IMR-90 (cell line): Measurements from ENCODE around the gene ALG1. TPM values are rescaled to one million over a fixed set of nuclear protein-coding genes. Genes with fewer than 3 reads are reported as not detected.
A peak's percentile ranks its signal among the peaks of the same experiment; 100 is the strongest.

Source experiments
- ATAC-seq: fragments of 200-7000 bp; cut with Tn5 transposase; 2 replicates; pipeline ENCODE4 v1.9.1; 2020; ENCODE audit warnings: low read depth, mild to moderate bottlenecking, moderate library complexity
- BruUV-seq: library from RNA; stranded (reverse); fragments of 400-500 nt; replicated peaks from 2 replicates; lab custom pipeline; 2021; lab: Mats Ljungman, UMichigan
- CTCF ChIA-PET: fragments of 300-600 bp; formaldehyde crosslinking; extraction: SDS; loops from one replicate; lab custom pipeline; 2021; ENCODE audit warnings: antibody characterized with exemption; lab: Yijun Ruan, JAX
- POLR2A ChIA-PET: fragments of 300-600 bp; sonication (Branson Sonifier 250); formaldehyde crosslinking; loops from one replicate; lab custom pipeline; 2022; ENCODE audit warnings: antibody characterized with exemption; ENCODE audit not compliant: unreplicated experiment; lab: Charles Lee
- DNase-seq: peaks from one replicate; pipeline ENCODE4 v3.0.0; 2013
- H2AFZ ChIP-seq: replicated peaks from 2 replicates; pipeline ENCODE3; 2013; ENCODE audit warnings: low read length, mild to moderate bottlenecking; ENCODE audit not compliant: poor library complexity
- H2AK5ac ChIP-seq: 2 replicates; pipeline ENCODE4 v1.6.1; 2013; ENCODE audit warnings: low read depth, low read length, inconsistent platforms
- H2AK9ac ChIP-seq: replicated peaks from 2 replicates; pipeline ENCODE3; 2013; ENCODE audit warnings: mild to moderate bottlenecking, low read depth, low read length, moderate library complexity; ENCODE audit not compliant: poor library complexity
- H2BK120ac ChIP-seq: 2 replicates; pipeline ENCODE4 v1.6.1; 2013; ENCODE audit warnings: low read depth, low read length, inconsistent platforms
- H2BK15ac ChIP-seq: 3 replicates; pipeline ENCODE4 v1.6.1; 2013; ENCODE audit warnings: low read depth, low read length, inconsistent platforms
- H2BK20ac ChIP-seq: 2 replicates; pipeline ENCODE4 v1.6.1; 2013; ENCODE audit warnings: low read depth, mild to moderate bottlenecking, inconsistent platforms, low read length, moderate library complexity
- H2BK5ac ChIP-seq: 2 replicates; pipeline ENCODE4 v1.6.1; 2013; ENCODE audit warnings: mild to moderate bottlenecking, low read depth, low read length, inconsistent platforms; ENCODE audit not compliant: poor library complexity, severe bottlenecking
- H3K14ac ChIP-seq: replicated peaks from 2 replicates; pipeline ENCODE4 v1.6.1; 2013; ENCODE audit warnings: low read depth, low read length, inconsistent platforms
- H3K18ac ChIP-seq: 2 replicates; pipeline ENCODE4 v1.6.1; 2013; ENCODE audit warnings: low read depth, low read length, control low read depth
- H3K23ac ChIP-seq: 2 replicates; pipeline ENCODE4 v1.6.1; 2013; ENCODE audit warnings: low read depth, low read length, inconsistent platforms
- H3K27ac ChIP-seq: 2 replicates; pipeline ENCODE4 v1.5.1; 2013; ENCODE audit warnings: mild to moderate bottlenecking, control low read depth, low read length; ENCODE audit not compliant: insufficient read depth
- H3K27me3 ChIP-seq: 2 replicates; pipeline ENCODE4 v1.6.1; 2013; ENCODE audit warnings: low read length; ENCODE audit not compliant: control insufficient read depth, insufficient read depth
- H3K36me3 ChIP-seq: 2 replicates; pipeline ENCODE4 v1.6.1; 2013; ENCODE audit warnings: low read length, mixed read lengths; ENCODE audit not compliant: control insufficient read depth, insufficient read depth
- H3K4ac ChIP-seq: 2 replicates; pipeline ENCODE4 v1.6.1; 2013; ENCODE audit warnings: low read depth, low read length, inconsistent platforms
- H3K4me1 ChIP-seq: 2 replicates; pipeline ENCODE4 v1.6.1; 2013; ENCODE audit warnings: low read length, mixed read lengths; ENCODE audit not compliant: control insufficient read depth, insufficient read depth
- H3K4me2 ChIP-seq: 2 replicates; pipeline ENCODE4 v1.6.1; 2013; ENCODE audit warnings: low read depth, mild to moderate bottlenecking, control low read depth, low read length, moderate library complexity
- H3K4me3 ChIP-seq: 2 replicates; pipeline ENCODE4 v1.5.1; 2013; ENCODE audit warnings: low read depth, mild to moderate bottlenecking, control low read depth, low read length, moderate library complexity; ENCODE audit not compliant: insufficient read depth
- H3K56ac ChIP-seq: 2 replicates; pipeline ENCODE4 v1.6.1; 2013; ENCODE audit warnings: low read length, inconsistent platforms; ENCODE audit not compliant: insufficient read depth; ENCODE audit errors: extremely low read depth
- H3K79me1 ChIP-seq, 2 experiments: 2 replicates each; pipeline ENCODE4 v1.6.1; 2013; ENCODE audit warnings: low read length in 2 of 2, inconsistent platforms in 1 of 2, low read depth in 1 of 2
- H3K9ac ChIP-seq: 2 replicates; pipeline ENCODE4 v1.6.1; 2013; ENCODE audit warnings: low read depth, low read length, control low read depth
- H3K9me1 ChIP-seq: 2 replicates; pipeline ENCODE4 v1.6.1; 2013; ENCODE audit warnings: low read length, inconsistent platforms; ENCODE audit not compliant: insufficient read depth
- H3K9me3 ChIP-seq: 2 replicates; pipeline ENCODE4 v1.6.1; 2013; ENCODE audit warnings: low read length; ENCODE audit not compliant: control insufficient read depth, insufficient read depth
- H4K20me1 ChIP-seq: 2 replicates; pipeline ENCODE4 v1.6.1; 2013; ENCODE audit warnings: low read length, inconsistent platforms; ENCODE audit not compliant: insufficient read depth
- H4K5ac ChIP-seq: 2 replicates; pipeline ENCODE4 v1.6.1; 2013; ENCODE audit warnings: mild to moderate bottlenecking, low read depth, low read length, control low read depth
- H4K8ac ChIP-seq, 2 experiments: 2 replicates each; pipeline ENCODE4 v1.6.1; 2013; ENCODE audit warnings: low read depth in 2 of 2, low read length in 2 of 2, control low read depth in 1 of 2, inconsistent platforms in 1 of 2
- H4K91ac ChIP-seq: 2 replicates; pipeline ENCODE4 v1.6.1; 2013; ENCODE audit warnings: low read depth, low read length, inconsistent platforms; ENCODE audit not compliant: insufficient read depth
- BHLHE40 ChIP-seq: fragments of 150-350 bp; IDR thresholded peaks from 2 replicates; pipeline ENCODE4 v1.6.1; 2016; ENCODE audit warnings: mild to moderate bottlenecking, low read depth, low read length
- CEBPB ChIP-seq: IDR thresholded peaks from 2 replicates; pipeline ENCODE4 v1.6.1; 2012; ENCODE audit warnings: low read depth, low read length, improper control_type of control experiment
- CTCF ChIP-seq: conservative IDR thresholded peaks from 2 replicates; pipeline ENCODE4 v1.5.1; 2012; ENCODE audit warnings: mild to moderate bottlenecking, low read depth, low read length, improper control_type of control experiment
- ELK1 ChIP-seq: fragments of 150-350 bp; IDR thresholded peaks from 2 replicates; pipeline ENCODE4 v1.6.1; 2016; ENCODE audit warnings: low read depth, mild to moderate bottlenecking, low read length, moderate library complexity, borderline replicate concordance
- FOS ChIP-seq: fragments of 150-350 bp; IDR thresholded peaks from 2 replicates; pipeline ENCODE4 v1.6.1; 2016; ENCODE audit warnings: low read depth, low read length
- MXI1 ChIP-seq: IDR thresholded peaks from 2 replicates; pipeline ENCODE4 v1.6.1; 2012; ENCODE audit warnings: low read depth, mild to moderate bottlenecking, low read length, moderate library complexity, borderline replicate concordance
- POLR2A ChIP-seq: IDR thresholded peaks from 2 replicates; pipeline ENCODE4 v1.6.1; 2012; ENCODE audit warnings: mild to moderate bottlenecking, low read depth, low read length
- RAD21 ChIP-seq: IDR thresholded peaks from 2 replicates; pipeline ENCODE4 v1.6.1; 2012; ENCODE audit warnings: low read length, improper control_type of control experiment
- RCOR1 ChIP-seq: IDR thresholded peaks from 2 replicates; pipeline ENCODE4 v1.6.1; 2012; ENCODE audit warnings: mild to moderate bottlenecking, low read length, improper control_type of control experiment; ENCODE audit not compliant: insufficient replicate concordance
- SMC3 ChIP-seq: fragments of 150-350 bp; IDR thresholded peaks from 2 replicates; pipeline ENCODE4 v1.6.1; 2016; ENCODE audit warnings: low read depth, mild to moderate bottlenecking, antibody characterized with exemption, low read length, moderate library complexity
- WGBS, 2 experiments: methylation state at CpG; one replicate each; pipeline versions ENCODE4 v1.1.5 to v1.1.7; 2013; ENCODE audit warnings: missing lambda C conversion rate in 2 of 2; ENCODE audit not compliant: insufficient read length in 1 of 2; ENCODE audit errors: extremely low coverage in 2 of 2; 5-methylcytosine and 5-hydroxymethylcytosine counted together
- dilution Hi-C: fragments of 300-500 bp; cut with HindIII; formaldehyde crosslinking; loops from one replicate; pipeline ENCODE4 v1.14.3; 2018; ENCODE audit warnings: low sequenced_read_pairs; ENCODE audit not compliant: unreplicated experiment
- in situ Hi-C: fragments of 300-500 bp; cut with MboI; formaldehyde crosslinking; loops from 3 replicates; pipeline ENCODE4 v1.14.3; 2019; ENCODE audit warnings: low sequenced_read_pairs, inconsistent platforms, mixed read lengths
- intact Hi-C: fragments of 100-400 bp; cut with micrococcal nuclease; formaldehyde crosslinking; loops from 2 replicates; pipeline ENCODE4 v1.10.0; 2022
- polyA plus RNA-seq, 3 experiments: library from polyadenylated mRNA; depleted of rRNA; stranded (reverse); fragments of >200 nt; gene quantifications; 2 replicates each; pipeline ENCODE4 v1.2.3, GENCODE V29; 2012; ENCODE audit warnings: low replicate concordance in 1 of 3
- total RNA-seq: library from RNA; depleted of rRNA; stranded (reverse); fragments of >200 nt; gene quantifications from 2 replicates; pipeline ENCODE4 v1.2.3, GENCODE V29; 2012

ALG1 gene
- total and polyA plus RNA-seq, 2 of the 4 experiments (the other 2 are of a cell fraction) = 30.9 to 41.0 TPM

- TF ChIP-seq ELK1 (no peak), RCOR1 (no peak)
These were observed 38.1 kb upstream of the ALG1 start, which contains the start of gene NAGPA (continued) for GRCh38 chr16:5033256-5034166.

- ChIA-PET POLR2A (no interaction called here), CTCF (no interaction called here)
- peak overlapping the region; percentile 21 for H3K14ac ChIP-seq
- H3K36me3 ChIP-seq = 0 out of 2 replicates have a peak, but pooled peaks cover 1% of the 10 kb centered on the region
- H4K91ac ChIP-seq = 0 out of 2 replicates have a peak overlapping the region, but pooled peaks have one; percentile 37
- no peak overlapping the region for H2AK9ac ChIP-seq
- no peaks in the 10 kb centered on the region for H3K27me3 ChIP-seq
- H2BK15ac ChIP-seq = no peak overlapping the region
- H4K5ac ChIP-seq = peak overlapping the region; percentile 97
- no peak overlapping the region for H3K4ac ChIP-seq
- ATAC-seq (no peak), DNase-seq (no peak)
- peak overlapping the region; percentile 81 for H3K4me2 ChIP-seq
- no peak overlapping the region for H3K23ac ChIP-seq
- H2AFZ ChIP-seq = peak overlapping the region; percentile 99
- H4K8ac ChIP-seq = peak overlapping the region; percentile 85 to 92
- no peak overlapping the region for H3K18ac ChIP-seq
- peak overlapping the region; percentile 64; the same call in 1 of the 2 replicates for H3K9ac ChIP-seq
- no peak overlapping the region for H3K56ac ChIP-seq
- 20% methylated on average over 2 of the region's 2 CpGs; no CpG with 5 or more reads in 1 of the 2 experiments for WGBS, 2 experiments
- no peaks in the 10 kb centered on the region for H3K9me3 ChIP-seq
- H3K27ac ChIP-seq = no peak overlapping the region
- dilution Hi-C loops = no loop called here
- peaks cover 3 to 13% of the 10 kb centered on the region in 2 experiments; a peak in 2 of 4 replicates for H3K79me1 ChIP-seq
- no TSS peak for BruUV-seq
- H3K4me3 ChIP-seq = peak overlapping the region; percentile 86
- H2BK20ac ChIP-seq = no peak overlapping the region
- H4K20me1 ChIP-seq = no peaks in the 10 kb centered on the region
- no peak overlapping the region for H2AK5ac ChIP-seq
- no peak overlapping the region for H2BK120ac ChIP-seq
- in situ Hi-C loops = no loop called here
- H3K9me1 ChIP-seq = peaks cover 8% of the 10 kb centered on the region
- H3K4me1 ChIP-seq = peaks cover 3% of the 10 kb centered on the region; the same call in 1 of the 2 replicates
- intact Hi-C loops = loop anchor here (5.0 kb wide), 1 partner anchor 187 kb away; the partner anchor contains the start of genes GLYR1 and UBN1
- no peak overlapping the region for H2BK5ac ChIP-seq
- TF ChIP-seq BHLHE40 (no peak), SMC3 (no peak), MXI1 (no peak), FOS (no peak), POLR2A (no peak), RCOR1 (no peak), CEBPB (no peak), ELK1 (no peak), RAD21 (no peak), CTCF (no peak)
These were observed 37.5 kb upstream of the ALG1 start for GRCh38 chr16:5034167-5034523.
